AG04449 (cell line): ENCODE measurements around the gene RWDD3.

Experiments
- CTCF ChIA-PET: fragments of 350-600 bp; formaldehyde crosslinking; extraction: SDS; loops from one replicate; lab custom pipeline; 2021; ENCODE audit warnings: antibody characterized with exemption; lab: Yijun Ruan, JAX
- POLR2A ChIA-PET: fragments of 400-600, 350-600 bp; formaldehyde crosslinking; extraction: SDS; loops from one replicate; lab custom pipeline; 2020; ENCODE audit warnings: antibody characterized with exemption, inconsistent platforms; lab: Yijun Ruan, JAX
- DNase-seq: peaks from one replicate; pipeline ENCODE4 v3.0.0-alpha.2; 2010; ENCODE audit warnings: low read depth, low spot score
- H3K4me3 ChIP-seq: 2 replicates; pipeline ENCODE4 v1.5.1; 2011; ENCODE audit warnings: low read depth, mild to moderate bottlenecking, control low read depth, low read length
- CTCF ChIP-seq: IDR thresholded peaks from one replicate; pipeline ENCODE4 v1.5.1; 2011; ENCODE audit warnings: mild to moderate bottlenecking, moderate library complexity, low read length, control low read depth, inconsistent platforms; ENCODE audit not compliant: insufficient read depth; ENCODE audit errors: missing control alignments

Gene RWDD3

GRCh38 chr1:95233737-95234500 lies at the start of gene RWDD3:
Gene RWDD3 (plus strand): TSS chr1:95234210. CDS start chr1:95234231, 21 bp downstream.
- ChIA-PET POLR2A (interaction anchor here (0.7 to 1.9 kb wide), 3 partner anchors 11 to 161 kb away, joined by 3 to 10 read pairs (median 4); partner anchors contain the start of gene ALG14), CTCF (interaction anchor here (0.5 to 3.1 kb wide), 26 partner anchors 8 to 379 kb away, joined by 3 to 45 read pairs (median 5); partner anchors contain the start of gene ALG14)
- peak; percentile 68 for TF ChIP-seq CTCF
- DNase-seq: peak; percentile 31
- H3K4me3 ChIP-seq: peak within 1 kb of the TSS; percentile 90

- CTCF ChIA-PET: no interaction called here
- TF ChIP-seq CTCF: no peak
- POLR2A ChIA-PET: interaction anchor here (0.6 kb wide), 1 partner anchor 112 kb away, joined by 3 read pairs; no protein-coding TSS in a partner anchor
- DNase-seq: no peak
- H3K4me3 ChIP-seq: no peak overlapping the region
Observed at GRCh38 chr1:95186149-95186548, 47.9 kb upstream of the RWDD3 start.

DNA sequence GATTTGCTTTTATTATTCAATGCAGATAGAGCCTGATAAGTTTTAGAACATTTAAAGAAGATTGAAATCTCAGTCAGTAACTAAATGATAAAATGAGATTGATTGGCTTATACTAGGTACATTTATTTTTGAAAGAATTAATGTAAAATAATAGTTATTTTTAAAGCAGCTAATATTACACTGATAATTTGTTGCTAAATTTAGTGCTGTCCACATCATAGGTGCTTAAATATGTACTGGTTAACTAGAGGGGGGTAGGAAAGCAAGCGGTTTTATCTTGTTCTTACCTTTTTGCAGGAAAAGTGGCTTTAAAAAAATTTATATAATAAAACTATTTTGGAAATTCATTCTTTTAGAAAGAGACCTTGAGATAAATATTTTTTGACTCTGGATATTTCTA lies 40.4 kb upstream of the RWDD3 start:
- CTCF ChIA-PET: no interaction called here
- no peak overlapping the region for H3K4me3 ChIP-seq
- POLR2A ChIA-PET: no interaction called here
- no peak for DNase-seq
- no peak for TF ChIP-seq CTCF

DNA sequence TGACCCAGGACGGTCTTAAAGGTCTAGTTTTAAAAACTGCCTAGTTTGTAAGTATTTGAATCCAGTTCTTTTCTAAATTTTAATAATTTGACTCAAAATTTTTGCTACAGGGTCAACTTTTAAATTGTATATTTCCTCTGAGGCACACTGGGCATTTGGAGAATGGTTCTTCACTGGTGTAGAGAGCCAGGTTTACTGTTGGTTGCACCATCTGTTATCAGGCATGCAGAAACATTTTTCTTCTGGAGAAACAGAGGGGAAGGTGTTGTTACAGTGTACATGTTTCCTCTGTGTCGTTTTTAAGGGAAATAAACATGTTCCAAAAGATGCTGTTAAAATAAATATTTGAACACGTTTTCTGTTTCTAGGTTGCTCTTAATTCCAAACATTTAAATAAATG lies 39.0 kb upstream of the RWDD3 start:
- POLR2A ChIA-PET: no interaction called here
- no peak for TF ChIP-seq CTCF

GRCh38 chr1:95196017-95196416 lies 38.0 kb upstream of the RWDD3 start:
- no peak for TF ChIP-seq CTCF
- ChIA-PET CTCF (interaction anchor here (1.2 kb wide), 1 partner anchor 13 kb away, joined by 3 read pairs; no protein-coding TSS in a partner anchor), POLR2A (no interaction called here)
- no peak overlapping the region for H3K4me3 ChIP-seq
- DNase-seq: no peak

More for the DNA sequence above, 39.0 kb upstream of the RWDD3 start:
- DNase-seq: no peak
- CTCF ChIA-PET: no interaction called here
- H3K4me3 ChIP-seq: no peak overlapping the region

- CTCF ChIA-PET: no interaction called here
- TF ChIP-seq CTCF: no peak
- POLR2A ChIA-PET: no interaction called here
- DNase-seq: no peak
- H3K4me3 ChIP-seq: no peak overlapping the region
Observed at GRCh38 chr1:95197616-95198252, 36.3 kb upstream of the RWDD3 start.
